HG03521 (cell line): ENCODE data around the gene ARL5A.

Experiments used
- ATAC-seq: cut with Tn5 transposase; IDR thresholded peaks from one replicate; pipeline ENCODE4 v1.9.1; 2021; ENCODE audit warnings: mild to moderate bottlenecking, moderate library complexity; ENCODE audit not compliant: unreplicated experiment

The ARL5A gene

DNA sequence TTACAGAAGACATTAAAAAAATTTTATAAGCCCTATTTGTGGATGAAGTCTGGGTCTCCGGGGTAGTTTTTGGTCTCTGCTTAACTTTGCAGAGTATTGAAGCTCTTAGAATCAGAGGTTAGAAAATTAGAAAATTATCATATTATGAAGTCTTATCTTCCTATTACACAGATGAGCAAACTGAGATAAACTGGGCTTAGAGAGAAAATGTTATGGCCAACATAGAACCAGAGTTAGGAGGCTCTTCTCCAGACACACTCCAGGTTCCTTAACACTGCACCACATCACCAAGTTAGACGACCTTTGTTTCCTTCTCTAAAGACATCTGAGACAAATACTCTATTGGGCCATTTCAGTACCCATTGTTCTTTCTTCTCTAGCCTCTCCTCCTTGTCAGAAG is 57.2 kb downstream of the ARL5A start:
- ATAC-seq: no peak

DNA sequence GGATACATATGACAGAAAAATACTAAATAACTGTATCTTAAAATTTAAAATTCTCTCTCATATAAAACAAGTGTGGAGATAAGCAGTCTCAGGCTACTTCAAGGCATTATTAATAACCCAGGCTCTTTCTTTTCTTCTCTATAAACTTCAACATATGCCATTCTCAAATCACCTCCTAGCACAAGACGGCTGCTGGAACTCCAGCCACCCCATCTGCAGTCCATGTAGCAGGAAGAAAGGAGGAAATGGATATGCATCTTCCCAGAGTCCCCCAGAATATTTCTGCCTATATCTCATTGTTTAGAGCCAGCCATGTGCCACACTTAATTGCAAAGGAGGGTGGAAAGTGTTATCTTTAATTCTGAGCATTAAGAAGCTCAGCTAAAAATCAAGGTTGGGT is 58.6 kb downstream of the ARL5A start:
- ATAC-seq: no peak

DNA sequence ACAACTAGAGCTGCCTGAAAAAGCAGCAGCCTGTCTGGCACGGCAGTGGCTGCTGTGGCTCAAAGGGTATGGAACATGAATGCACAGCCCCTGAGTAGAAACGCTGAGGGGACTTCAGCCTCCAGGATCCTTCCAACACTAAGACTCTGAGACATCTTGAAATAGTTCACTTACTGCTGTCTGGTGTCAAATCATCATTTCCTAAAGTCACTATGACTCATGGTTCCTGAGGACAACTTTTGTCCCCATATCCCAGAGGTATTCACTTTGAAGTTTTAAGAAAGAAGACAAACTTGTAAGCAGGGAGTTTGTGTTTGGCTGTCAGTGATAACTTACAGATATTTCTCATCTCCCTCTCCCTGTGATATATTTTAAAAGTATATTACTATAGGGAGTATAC is 60.7 kb downstream of the ARL5A start:
- no peak for ATAC-seq

DNA sequence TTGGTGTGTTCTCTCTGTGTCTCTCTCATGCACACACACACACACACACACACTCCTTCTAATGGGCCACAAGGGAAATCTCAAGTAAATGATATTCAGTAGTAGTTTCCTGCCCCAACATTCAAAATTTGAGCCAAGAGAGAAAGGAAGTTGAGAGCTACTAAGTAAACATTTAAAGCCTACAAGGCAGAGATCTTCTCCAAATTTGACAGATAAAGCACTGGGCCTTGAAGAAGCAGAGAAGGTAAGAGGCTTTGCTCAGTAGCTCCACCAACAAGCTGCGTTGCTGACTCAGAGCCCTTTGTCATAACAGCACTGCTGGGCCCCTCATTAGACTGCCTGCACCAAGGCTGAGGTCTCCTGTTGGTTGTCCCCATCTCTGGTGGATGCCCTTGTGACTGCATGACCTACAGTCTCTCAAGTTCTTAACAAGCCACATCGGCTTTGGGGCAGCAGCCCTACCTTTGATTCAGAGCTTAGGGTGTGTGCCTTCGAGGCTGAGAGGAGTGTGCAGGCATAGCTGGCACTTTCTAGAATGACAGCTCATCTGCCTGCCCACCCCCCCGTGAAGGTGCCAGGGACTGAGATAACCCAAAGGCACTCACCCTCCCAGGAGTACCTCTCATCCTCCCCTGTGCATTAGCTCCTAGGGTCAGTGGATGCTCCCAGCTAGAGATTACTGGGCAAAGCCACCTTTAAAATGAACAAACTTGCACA is 61.6 kb downstream of the ARL5A start:
- peak; percentile 26 for ATAC-seq

DNA sequence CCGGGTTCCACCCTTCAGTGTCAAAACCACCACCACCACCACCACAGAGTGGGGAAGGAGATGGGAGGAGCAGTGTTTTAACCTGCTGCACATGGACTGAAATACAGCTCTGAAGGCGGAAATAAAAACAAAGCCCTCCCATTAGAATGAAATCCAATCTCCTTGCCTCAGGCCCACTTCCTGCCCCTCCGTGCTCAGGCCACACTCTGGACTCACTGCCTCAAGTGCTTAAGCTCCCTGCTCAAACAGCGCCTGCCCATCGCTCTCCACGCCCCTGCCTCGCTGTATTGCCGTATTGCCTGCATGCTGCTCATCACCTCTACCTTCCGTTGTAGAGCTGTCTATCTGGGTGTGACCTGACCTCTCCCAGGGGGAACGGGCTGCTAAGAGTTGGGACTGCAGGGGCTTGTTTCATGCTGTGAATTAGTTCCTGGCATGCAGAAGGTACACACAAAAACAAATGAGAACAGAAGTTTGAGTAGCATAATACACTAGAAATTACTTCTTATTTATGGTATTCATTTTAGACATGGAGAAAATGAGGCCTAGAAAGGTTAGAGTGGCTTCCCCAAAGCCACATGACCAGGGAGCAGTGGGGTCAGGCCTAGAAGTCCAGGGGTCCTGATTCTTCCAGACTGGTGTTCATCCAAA is 62.3 kb downstream of the ARL5A start:
- ATAC-seq: no peak

DNA sequence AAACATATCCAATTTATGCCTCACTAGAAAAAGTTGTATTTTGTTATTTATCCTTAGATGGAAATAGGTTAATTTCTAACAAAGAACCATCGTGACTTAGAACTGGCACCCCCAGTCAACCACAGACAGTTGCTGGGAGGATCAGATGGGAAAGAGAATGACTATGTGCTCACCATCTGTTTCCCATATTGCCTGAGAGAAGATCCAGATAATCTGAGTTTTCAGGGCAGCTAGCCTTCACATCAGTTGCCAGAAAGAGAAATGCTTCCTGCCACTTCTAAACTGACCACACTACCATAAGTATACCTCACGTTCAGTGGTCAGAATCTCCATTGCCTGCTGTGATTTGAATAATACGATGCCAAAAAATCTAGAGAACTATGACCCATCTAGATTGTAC is 65.5 kb downstream of the ARL5A start:
- ATAC-seq: no peak

DNA sequence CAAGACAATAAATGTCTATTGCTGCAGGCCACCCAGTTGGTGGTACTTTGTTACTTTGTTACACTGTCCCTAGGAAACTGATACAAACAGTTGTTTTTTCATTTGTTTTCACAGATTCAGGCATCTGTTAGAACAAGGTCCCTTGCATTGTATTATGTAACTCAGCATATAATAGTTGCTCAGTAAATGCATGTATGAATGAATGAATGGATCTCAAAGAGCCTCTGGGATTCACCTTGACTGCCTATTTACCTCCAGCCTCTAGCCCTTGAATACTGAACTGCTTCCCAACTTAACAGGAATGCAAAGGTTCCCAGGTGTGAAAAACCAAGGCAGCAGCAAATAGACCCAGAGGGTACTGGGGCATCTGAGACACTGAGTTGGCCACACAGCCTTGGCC is 66.5 kb downstream of the ARL5A start:
- no peak for ATAC-seq

DNA sequence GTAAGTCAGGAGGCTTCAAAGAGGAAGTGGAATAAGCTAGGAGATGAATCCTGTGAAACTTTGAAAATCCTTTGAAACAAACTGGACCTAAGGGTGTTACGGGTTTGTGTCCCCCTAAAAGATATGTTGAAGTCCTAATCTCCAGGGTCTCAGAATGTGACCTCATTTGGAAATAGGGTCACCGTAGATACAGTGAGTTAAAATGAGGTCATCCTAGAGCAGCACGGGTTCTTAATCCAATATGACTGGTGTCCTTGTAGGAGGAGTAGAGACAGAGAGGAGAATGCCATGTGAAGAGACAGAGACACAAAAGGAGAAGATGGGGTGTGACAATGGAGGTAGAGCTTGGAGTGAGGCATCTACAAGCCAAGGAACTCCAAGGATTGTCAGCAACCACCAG is 67.0 kb downstream of the ARL5A start:
- no peak for ATAC-seq

DNA sequence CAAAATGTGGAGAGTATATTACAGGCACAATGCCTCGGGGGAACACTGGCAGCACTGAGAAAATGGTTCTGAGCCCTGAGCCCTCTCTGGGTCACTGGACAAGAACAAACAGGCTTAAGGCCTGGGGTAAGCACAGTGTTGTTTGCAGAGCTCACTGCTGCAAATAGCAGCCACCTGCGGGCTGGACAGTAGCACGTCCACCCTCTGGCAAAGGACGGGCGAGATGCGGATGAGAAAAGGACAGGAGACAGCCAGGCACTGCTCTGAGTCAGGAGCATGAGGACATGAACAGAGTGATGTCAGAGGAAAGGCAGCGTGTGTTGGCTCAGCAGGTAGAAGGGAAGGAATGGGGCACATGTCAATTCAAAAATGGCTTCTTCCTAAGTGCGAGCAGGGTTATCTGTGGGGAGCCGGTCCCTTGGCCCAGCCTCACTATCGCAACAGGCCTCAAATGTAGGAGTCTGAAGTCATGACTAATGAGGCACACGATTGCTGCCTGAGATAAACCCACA is 68.0 kb downstream of the ARL5A start:
- no peak for ATAC-seq

DNA sequence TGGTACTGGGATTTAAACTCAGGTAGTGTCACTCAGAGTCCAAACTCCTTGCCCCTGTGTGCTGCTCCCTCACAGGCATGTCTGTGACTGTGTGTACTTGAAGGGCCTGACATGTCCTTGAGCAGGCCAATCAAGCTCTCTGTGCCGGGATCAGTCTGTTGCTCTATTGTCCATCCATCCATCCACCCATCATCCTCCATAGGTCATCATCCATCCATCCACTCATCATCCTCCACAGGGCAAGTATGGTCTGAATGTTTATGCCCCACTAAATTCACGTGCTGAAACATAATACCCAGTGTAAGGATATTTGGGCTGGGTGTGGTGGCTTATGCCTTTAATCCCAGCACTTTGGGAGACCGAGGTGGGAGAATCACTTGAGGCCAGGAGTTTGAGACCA is 69.5 kb downstream of the ARL5A start:
- no peak for ATAC-seq

DNA sequence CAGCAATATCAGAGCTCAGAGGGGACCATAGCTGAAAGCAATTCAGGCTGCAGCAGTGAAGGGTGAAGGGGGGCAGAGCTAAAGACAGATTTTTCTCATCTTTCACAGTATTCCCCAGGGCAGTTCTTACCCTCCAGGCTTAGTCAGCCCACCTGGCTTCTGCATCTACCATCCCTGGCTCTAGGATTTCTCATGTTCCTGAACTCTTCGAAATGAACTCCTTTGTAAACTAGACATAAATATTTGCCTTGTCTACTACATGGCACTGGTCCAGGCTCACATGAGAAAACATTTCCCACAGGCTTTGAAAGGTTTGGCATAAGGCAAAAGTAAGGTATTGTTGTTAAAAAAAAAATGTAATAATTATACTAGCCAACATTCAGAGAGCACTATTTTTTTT is 70.4 kb downstream of the ARL5A start:
- ATAC-seq: no peak

DNA sequence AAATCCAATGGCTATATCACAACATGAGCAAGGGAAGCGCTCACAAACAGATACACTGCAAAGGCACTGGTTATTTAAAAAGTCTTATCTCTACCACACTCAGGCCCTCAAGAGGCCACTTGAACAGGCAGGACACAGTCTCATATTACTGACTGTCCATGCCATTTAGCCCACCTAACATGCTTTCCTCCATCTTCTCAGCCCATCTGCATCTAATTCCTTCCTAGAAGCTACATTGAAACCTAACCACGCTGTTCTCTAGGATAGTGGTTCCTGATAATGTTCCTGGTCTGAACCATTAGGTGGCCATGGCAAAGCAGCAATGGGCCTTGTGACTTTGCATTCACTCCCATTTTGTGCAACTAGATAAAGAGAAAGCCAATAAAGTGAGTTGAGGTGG is 71.4 kb downstream of the ARL5A start:
- no peak for ATAC-seq

DNA sequence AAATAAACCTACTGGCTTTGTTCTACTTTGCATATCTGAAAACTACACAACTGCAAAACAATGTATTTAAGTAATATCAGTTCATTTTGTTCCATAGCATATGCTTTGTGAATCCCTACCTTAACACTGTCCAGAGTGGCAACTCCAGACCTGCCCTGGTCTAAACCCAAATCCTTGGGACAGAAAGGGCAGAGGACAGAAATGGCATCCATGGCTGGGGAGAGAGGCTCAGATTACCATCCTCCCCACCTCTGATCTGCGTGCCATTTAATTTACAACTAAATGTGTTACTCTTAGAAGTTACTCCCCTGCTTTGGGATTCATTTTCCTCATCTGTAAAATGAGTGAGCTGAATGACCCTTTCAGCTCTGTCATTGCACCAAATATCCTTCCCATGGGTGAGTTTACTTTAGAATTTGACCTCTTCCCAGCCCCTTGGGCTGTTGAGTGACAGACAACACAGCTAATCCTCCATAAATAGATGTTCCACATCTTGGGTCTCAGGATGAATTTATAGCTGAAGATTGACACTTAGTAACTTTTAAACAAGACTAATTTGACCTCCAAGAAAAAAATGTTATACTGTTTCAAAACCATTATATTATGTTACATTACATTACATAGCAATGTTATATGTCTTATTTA is 73.8 kb downstream of the ARL5A start:
- ATAC-seq: no peak

DNA sequence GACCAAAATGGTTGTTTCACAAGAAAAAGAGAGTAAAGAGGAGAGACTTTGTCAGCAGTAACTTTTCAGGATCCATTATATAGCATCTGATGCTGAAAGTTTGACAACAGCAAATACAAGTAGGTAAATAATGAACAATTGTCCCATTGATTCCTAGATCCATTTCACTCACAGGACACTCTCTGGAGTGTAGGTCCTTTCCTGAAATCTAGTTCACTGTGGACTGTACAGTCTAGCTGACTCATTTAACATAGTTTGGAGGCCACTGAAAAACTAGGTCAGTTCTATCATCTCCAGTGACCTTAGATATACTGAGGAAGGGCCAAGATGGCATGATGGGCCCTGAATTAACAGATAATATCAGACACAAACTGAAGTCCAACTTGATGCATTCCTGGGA is 74.7 kb downstream of the ARL5A start:
- no peak for ATAC-seq
